ENCODE measurements around the gene HNRNPDL. TPM values are rescaled to one million over a fixed set of nuclear protein-coding genes. Genes with fewer than 3 reads are reported as not detected.
A peak's percentile ranks its signal among the peaks of the same experiment; 100 is the strongest.

Gene HNRNPDL
- total and polyA plus RNA-seq, 4 experiments from 2014 or later: 218 to 344 (median 300) TPM

DNA sequence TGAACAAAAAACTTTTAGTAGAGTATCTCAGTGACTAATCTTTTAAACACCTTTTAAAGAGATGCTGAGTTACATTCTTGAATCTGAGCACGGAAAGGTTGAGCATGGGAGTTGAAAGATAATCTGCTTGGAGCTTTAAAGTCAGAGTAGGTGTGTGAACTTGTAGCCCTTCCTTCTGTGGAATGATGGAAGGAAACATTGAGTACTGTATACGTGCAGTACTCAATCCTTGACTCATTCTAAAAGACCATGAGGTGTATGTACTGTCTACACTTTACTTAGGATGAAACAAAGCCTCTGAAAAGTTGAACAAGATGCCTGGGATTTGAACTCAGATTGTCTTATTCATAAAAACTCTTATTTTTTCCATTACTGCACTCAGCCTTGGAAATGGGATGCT, 3.5 kb upstream of the HNRNPDL start:
- POLR2A ChIA-PET (ENCODE audit: partially characterized antibody): no interaction called here
- H3K36me3 Mint-ChIP-seq: peaks cover 4 to 39% of the 10 kb centered on the region in 2 donors

GRCh38 chr4:82432596-82432995, 2.3 kb upstream of the HNRNPDL start:
- intact Hi-C loops (cut with micrococcal nuclease): loop anchor here (5.0 kb wide), 1 partner anchor 940 kb away; no protein-coding TSS in a partner anchor
- CTCF ChIA-PET (ENCODE audit: partially characterized antibody): no interaction called here
- H3K27ac Mint-ChIP-seq: peak overlapping the region in 4 of 7 donors; percentile 10 to 97 (median 42)
- no peaks in the 10 kb centered on the region for H3K27me3 Mint-ChIP-seq
- Histone ChIP-seq H3K27me3 (ENCODE audit: insufficient read depth, low read length) (no peaks in the 10 kb centered on the region), H3K36me3 (ENCODE audit: insufficient read depth, low read length) (peaks cover 3% of the 10 kb centered on the region), H3K9me3 (ENCODE audit: control insufficient read depth in 1 of 2, low read length in 2 of 2) (no peaks in the 10 kb centered on the region), H3K4me1 (ENCODE audit: insufficient read depth, low read length) (peaks cover 57% of the 10 kb centered on the region), H3K27ac (ENCODE audit: low read depth, low read length) (no peak overlapping the region), H3K4me3 (ENCODE audit: low read length in 2 of 2) (no peak overlapping the region)
- peaks cover 34 to 75% (median 57%) of the 10 kb centered on the region in 4 donors for H3K4me1 Mint-ChIP-seq
- H3K36me3 Mint-ChIP-seq: peaks cover 16 to 50% of the 10 kb centered on the region in 2 donors
- peaks cover 0 to 8% (median 0%) of the 10 kb centered on the region in 8 donors for H3K9me3 Mint-ChIP-seq
- no peak for DNase-seq
- H3K4me3 Mint-ChIP-seq: peak overlapping the region in 5 of 8 donors; percentile 10 to 73 (median 31)
- POLR2A ChIA-PET (ENCODE audit: partially characterized antibody): no interaction called here

More for the DNA sequence above, 3.5 kb upstream of the HNRNPDL start:
- CTCF ChIA-PET (ENCODE audit: partially characterized antibody): no interaction called here
- Mint-ChIP-seq H3K27ac (peak overlapping the region in 3 of 7 donors; percentile 31 to 76 (median 32)), H3K4me3 (no peak overlapping the region), H3K9me3 (peaks cover 0 to 4% (median 0%) of the 10 kb centered on the region in 8 donors), H3K27me3 (no peaks in the 10 kb centered on the region), H3K4me1 (peaks cover 33 to 73% (median 56%) of the 10 kb centered on the region in 4 donors)
- Histone ChIP-seq H3K27me3 (ENCODE audit: insufficient read depth, low read length) (no peaks in the 10 kb centered on the region), H3K36me3 (ENCODE audit: insufficient read depth, low read length) (peaks cover 3% of the 10 kb centered on the region), H3K27ac (ENCODE audit: low read depth, low read length) (no peak overlapping the region), H3K4me3 (ENCODE audit: low read length in 2 of 2) (no peak overlapping the region), H3K4me1 (ENCODE audit: insufficient read depth, low read length) (peaks cover 51% of the 10 kb centered on the region), H3K9me3 (ENCODE audit: control insufficient read depth in 1 of 2, low read length in 2 of 2) (no peaks in the 10 kb centered on the region)
- intact Hi-C loops (cut with micrococcal nuclease): loop anchor here (5.0 kb wide), 1 partner anchor 941 kb away; no protein-coding TSS in a partner anchor
- DNase-seq: no peak

- ChIA-PET POLR2A (ENCODE audit: partially characterized antibody) (interaction anchor here (0.6 to 1.8 kb wide), 6 partner anchors 9 to 1023 kb away, joined by 3 to 17 read pairs (median 4); partner anchors contain the start of genes HELQ and HNRNPD), CTCF (ENCODE audit: partially characterized antibody) (interaction anchor here (0.7 kb wide), 1 partner anchor 147 kb away, joined by 3 read pairs; no protein-coding TSS in a partner anchor)
- H3K4me3 ChIP-seq (ENCODE audit: low read length in 2 of 2): no peak overlapping the region
- Mint-ChIP-seq H3K27ac (peak overlapping the region in 5 of 7 donors; percentile 35 to 100 (median 97)), H3K36me3 (peaks cover 23 to 55% of the 10 kb centered on the region in 2 donors), H3K4me1 (peaks cover 37 to 75% (median 57%) of the 10 kb centered on the region in 4 donors), H3K4me3 (peak overlapping the region in 4 of 8 donors; percentile 83 to 100 (median 97)), H3K9me3 (peaks cover 0 to 8% (median 0%) of the 10 kb centered on the region in 8 donors), H3K27me3 (no peaks in the 10 kb centered on the region)
- no peaks in the 10 kb centered on the region for H3K27me3 ChIP-seq (ENCODE audit: insufficient read depth, low read length)
- peaks cover 58% of the 10 kb centered on the region for H3K4me1 ChIP-seq (ENCODE audit: insufficient read depth, low read length)
- no peak for DNase-seq
- no peak overlapping the region for H3K27ac ChIP-seq (ENCODE audit: low read depth, low read length)
- no peaks in the 10 kb centered on the region for H3K9me3 ChIP-seq (ENCODE audit: control insufficient read depth in 1 of 2, low read length in 2 of 2)
- intact Hi-C loops (cut with micrococcal nuclease): loop anchor here (5.0 kb wide), 1 partner anchor 940 kb away; no protein-coding TSS in a partner anchor
- peaks cover 3% of the 10 kb centered on the region for H3K36me3 ChIP-seq (ENCODE audit: insufficient read depth, low read length)
These were observed 1.6 kb upstream of the HNRNPDL start for GRCh38 chr4:82431831-82432230.

DNA sequence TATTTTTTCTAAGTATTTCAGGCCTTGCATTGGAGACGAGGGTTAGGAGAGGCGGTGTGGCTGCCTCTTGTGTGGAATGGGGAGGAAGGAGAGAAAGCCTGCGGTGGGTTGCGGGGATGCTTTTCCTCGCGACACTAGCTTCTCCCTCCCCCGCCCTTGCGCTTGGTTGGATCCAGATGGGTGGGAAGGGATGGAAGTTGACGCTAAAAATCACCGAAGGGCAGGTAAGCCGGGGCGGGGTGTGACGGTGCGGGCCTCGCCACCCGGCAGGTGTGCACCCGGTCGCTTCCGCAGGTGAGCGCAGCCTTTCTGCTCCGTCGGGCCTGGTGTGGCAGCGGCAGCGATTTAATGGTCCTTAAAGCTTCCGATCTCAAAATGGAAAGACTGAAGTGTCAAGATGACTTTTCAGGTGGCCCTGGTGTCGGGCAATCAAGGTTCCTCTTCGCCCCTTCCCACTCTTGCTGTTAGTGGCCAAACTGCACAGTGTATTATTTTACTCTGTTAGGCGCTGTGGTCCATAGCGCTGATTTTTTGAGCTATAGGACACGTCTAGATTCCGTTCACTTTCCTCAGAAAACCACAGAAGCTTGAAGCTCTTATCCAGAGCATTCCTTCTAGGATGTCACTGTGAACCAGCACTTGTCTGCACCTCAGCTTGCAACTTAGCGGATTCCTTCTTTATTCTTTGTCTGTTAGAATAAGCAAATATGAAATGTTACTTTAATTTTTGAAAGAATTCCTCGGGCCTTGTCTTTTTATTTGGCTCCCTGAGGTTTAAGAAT, 893 bp upstream of the HNRNPDL start:
- ChIA-PET POLR2A (ENCODE audit: partially characterized antibody) (interaction anchor here (0.6 to 1.8 kb wide), 9 partner anchors 9 to 1032 kb away, joined by 3 to 17 read pairs (median 3); partner anchors contain the start of genes HELQ and HNRNPD), CTCF (ENCODE audit: partially characterized antibody) (interaction anchor here (0.7 kb wide), 1 partner anchor 10 kb away, joined by 3 read pairs; no protein-coding TSS in a partner anchor)
- Histone ChIP-seq H3K4me1 (ENCODE audit: insufficient read depth, low read length) (peaks cover 65% of the 10 kb centered on the region), H3K9me3 (ENCODE audit: control insufficient read depth in 1 of 2, low read length in 2 of 2) (no peaks in the 10 kb centered on the region), H3K4me3 (ENCODE audit: low read length in 2 of 2) (peak overlapping the region; percentile 66 to 72), H3K27ac (ENCODE audit: low read depth, low read length) (peak overlapping the region; percentile 99), H3K27me3 (ENCODE audit: insufficient read depth, low read length) (no peaks in the 10 kb centered on the region), H3K36me3 (ENCODE audit: insufficient read depth, low read length) (peaks cover 10% of the 10 kb centered on the region)
- peak overlapping the region; percentile 83 to 100 (median 97) for H3K4me3 Mint-ChIP-seq
- H3K27ac Mint-ChIP-seq: peak overlapping the region; percentile 97 to 100 (median 98)
- DNase-seq: peak in 4 of 5 donors; percentile 43 to 76 (median 52)
- H3K9me3 Mint-ChIP-seq: peaks cover 0 to 8% (median 0%) of the 10 kb centered on the region in 8 donors
- H3K4me1 Mint-ChIP-seq: peaks cover 39 to 77% (median 59%) of the 10 kb centered on the region in 4 donors
- H3K36me3 Mint-ChIP-seq: peaks cover 30 to 60% of the 10 kb centered on the region in 2 donors
- H3K27me3 Mint-ChIP-seq: no peaks in the 10 kb centered on the region
- intact Hi-C loops (cut with micrococcal nuclease): loop anchor here (1.0 to 5.0 kb wide), 5 partner anchors 31 to 1024 kb away; partner anchors contain the start of genes HELQ and SEC31A

DNA sequence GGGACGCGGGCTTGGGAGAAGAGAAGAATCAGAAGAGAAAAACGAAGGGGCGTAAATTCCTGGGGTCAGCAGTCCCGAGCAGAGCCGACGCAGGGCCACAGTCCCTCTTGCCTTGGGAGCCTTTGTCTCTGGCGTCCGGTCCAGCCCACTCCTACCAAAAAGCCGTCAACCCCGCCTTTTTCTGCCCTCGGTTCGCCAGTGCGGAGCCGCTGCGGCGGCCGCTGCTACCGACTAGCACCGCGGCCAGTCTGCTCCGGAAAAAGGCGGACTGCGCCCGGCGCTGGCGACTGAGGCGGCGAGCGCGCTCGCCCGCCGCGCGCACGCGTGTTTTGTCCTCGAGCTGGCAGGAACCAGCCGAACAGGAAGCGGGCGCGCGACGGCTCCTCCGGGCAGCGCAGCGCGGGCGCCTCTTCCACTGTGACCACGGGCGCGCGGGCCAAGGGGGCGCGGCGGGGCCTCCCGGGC, 502 bp downstream of the HNRNPDL start:
- Histone ChIP-seq H3K9me3 (ENCODE audit: control insufficient read depth in 1 of 2, low read length in 2 of 2) (no peaks in the 10 kb centered on the region), H3K27ac (ENCODE audit: low read depth, low read length) (peak overlapping the region; percentile 99), H3K4me3 (ENCODE audit: low read length in 2 of 2) (peak overlapping the region; percentile 66 to 70), H3K27me3 (ENCODE audit: insufficient read depth, low read length) (no peaks in the 10 kb centered on the region), H3K36me3 (ENCODE audit: insufficient read depth, low read length) (peaks cover 24% of the 10 kb centered on the region), H3K4me1 (ENCODE audit: insufficient read depth, low read length) (peaks cover 66% of the 10 kb centered on the region)
- intact Hi-C loops (cut with micrococcal nuclease): loop anchor here (1.0 to 5.0 kb wide), 8 partner anchors 33 to 1026 kb away; partner anchors contain the start of genes HELQ, RASGEF1B and SEC31A
- ChIA-PET CTCF (ENCODE audit: partially characterized antibody) (interaction anchor here (0.8 to 3.9 kb wide), 25 partner anchors 8 to 854 kb away, joined by 3 to 27 read pairs (median 4); partner anchors contain the start of genes COQ2 and HNRNPD), POLR2A (ENCODE audit: partially characterized antibody) (interaction anchor here (0.7 to 4.3 kb wide), 36 partner anchors 9 to 1026 kb away, joined by 3 to 122 read pairs (median 6); partner anchors contain the start of genes COPS4, COQ2, HELQ and HNRNPD)
- Mint-ChIP-seq H3K4me1 (peaks cover 40 to 79% (median 58%) of the 10 kb centered on the region in 4 donors), H3K4me3 (peak overlapping the region; percentile 98 to 100 (median 100)), H3K27ac (peak overlapping the region; percentile 97 to 100 (median 100)), H3K27me3 (no peaks in the 10 kb centered on the region), H3K36me3 (peaks cover 44 to 67% of the 10 kb centered on the region in 2 donors), H3K9me3 (peaks cover 0 to 8% (median 0%) of the 10 kb centered on the region in 8 donors)
- peak in 3 of 5 donors; percentile 81 to 83 (median 82) for DNase-seq

DNA sequence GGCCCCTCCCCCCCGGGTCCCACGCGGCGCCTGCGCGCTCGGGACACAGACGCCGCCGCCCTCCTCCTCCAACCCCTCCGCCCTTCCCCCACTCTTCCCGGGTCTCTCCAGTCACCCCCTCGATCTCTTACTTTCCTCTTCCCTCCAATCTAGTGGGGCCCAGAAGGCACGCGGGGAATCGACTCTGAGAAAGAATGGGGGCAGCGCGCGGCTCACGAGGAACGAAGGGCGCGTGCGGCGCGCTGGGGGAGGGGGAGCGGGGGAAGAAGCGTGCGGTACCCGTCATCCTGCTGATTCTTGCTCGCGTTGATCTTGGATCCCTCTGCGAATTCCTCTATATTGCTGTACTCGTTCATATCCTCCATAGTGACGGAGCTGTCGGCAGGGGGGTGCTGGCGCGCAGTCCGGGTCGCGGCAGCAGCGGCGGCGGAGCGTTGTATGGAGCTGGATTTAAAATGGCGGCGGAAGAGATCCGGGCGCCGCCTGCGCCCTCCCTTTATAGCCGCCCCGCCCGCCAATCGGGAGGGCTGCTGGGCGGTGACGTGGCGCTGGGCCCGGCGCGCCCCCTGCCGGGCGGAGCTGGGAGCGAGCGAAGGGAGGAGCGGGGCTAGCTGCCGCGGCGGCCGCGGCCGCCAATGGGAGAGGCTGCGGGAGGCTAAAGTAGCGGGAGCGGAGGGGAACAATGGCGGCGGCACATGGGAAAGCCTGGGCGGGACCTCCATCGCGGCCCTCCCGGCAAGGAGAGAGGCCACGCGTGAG, 1.1 kb downstream of the HNRNPDL start:
- H3K36me3 Mint-ChIP-seq: peaks cover 50 to 72% of the 10 kb centered on the region in 2 donors
- Histone ChIP-seq H3K9me3 (ENCODE audit: control insufficient read depth in 1 of 2, low read length in 2 of 2) (no peaks in the 10 kb centered on the region), H3K36me3 (ENCODE audit: insufficient read depth, low read length) (peaks cover 30% of the 10 kb centered on the region), H3K4me1 (ENCODE audit: insufficient read depth, low read length) (peaks cover 64% of the 10 kb centered on the region), H3K4me3 (ENCODE audit: low read length in 2 of 2) (peak overlapping the region; percentile 66 to 73), H3K27ac (ENCODE audit: low read depth, low read length) (peak overlapping the region; percentile 99), H3K27me3 (ENCODE audit: insufficient read depth, low read length) (no peaks in the 10 kb centered on the region)
- intact Hi-C loops (cut with micrococcal nuclease): loop anchor here (1.0 to 2.0 kb wide), 3 partner anchors 55 to 958 kb away; partner anchors contain the start of gene RASGEF1B
- H3K4me3 Mint-ChIP-seq: peak overlapping the region; percentile 98 to 100 (median 100)
- DNase-seq: peak; percentile 90 to 96 (median 93)
- no peaks in the 10 kb centered on the region for H3K27me3 Mint-ChIP-seq
- H3K4me1 Mint-ChIP-seq: peaks cover 41 to 83% (median 59%) of the 10 kb centered on the region in 4 donors
- peaks cover 0 to 8% (median 0%) of the 10 kb centered on the region in 8 donors for H3K9me3 Mint-ChIP-seq
- ChIA-PET CTCF (ENCODE audit: partially characterized antibody) (interaction anchor here (0.8 to 3.9 kb wide), 26 partner anchors 8 to 855 kb away, joined by 3 to 27 read pairs (median 4); partner anchors contain the start of genes COQ2 and HNRNPD), POLR2A (ENCODE audit: partially characterized antibody) (interaction anchor here (0.7 to 4.3 kb wide), 35 partner anchors 9 to 1026 kb away, joined by 3 to 122 read pairs (median 7); partner anchors contain the start of genes COPS4, COQ2, HELQ and HNRNPD)
- peak overlapping the region; percentile 97 to 100 (median 100) for H3K27ac Mint-ChIP-seq

Data from CD4-positive, alpha-beta memory T cell (primary cell).